CD4-positive, alpha-beta T cell treated with Interleukin-21 for 1 hour (primary cell): ENCODE data around the gene IGF2R.
"Not testable (repeated sequence)": the region's sequence is repeated elsewhere in the genome, so short reads cannot be mapped to it uniquely, and the experiment has no call there.

Experiments
- DNase-seq: peaks from one replicate; pipeline ENCODE4 v3.0.0-alpha.2; 2020

Gene IGF2R

GRCh38 chr6:160081398-160081797 is 112.5 kb downstream of the IGF2R start:
- no peak for DNase-seq

- DNase-seq = no peak
These were observed 113.7 kb downstream of the IGF2R start for GRCh38 chr6:160082627-160083026.

GRCh38 chr6:160084198-160084776 is 115.4 kb downstream of the IGF2R start:
- DNase-seq = no peak

- DNase-seq = no peak
These were observed 116.3 kb downstream of the IGF2R start for GRCh38 chr6:160085226-160085625.

GRCh38 chr6:160085713-160086505 is 117.0 kb downstream of the IGF2R start:
- DNase-seq = no peak

GRCh38 chr6:160086754-160087153 is 117.9 kb downstream of the IGF2R start:
- DNase-seq = no peak

- no peak for DNase-seq
These were observed 119.3 kb downstream of the IGF2R start for GRCh38 chr6:160088069-160088783.

- DNase-seq = no peak
These were observed 120.1 kb downstream of the IGF2R start for GRCh38 chr6:160088784-160089533.

GRCh38 chr6:160089534-160089897 is 120.6 kb downstream of the IGF2R start:
- no peak for DNase-seq

GRCh38 chr6:160090442-160091239 is 121.8 kb downstream of the IGF2R start:
- not testable (repeated sequence) for DNase-seq

GRCh38 chr6:160092176-160092575 is 123.3 kb downstream of the IGF2R start:
- DNase-seq = not testable (repeated sequence)

GRCh38 chr6:160092602-160093001 is 123.7 kb downstream of the IGF2R start:
- DNase-seq = no peak

- no peak for DNase-seq
These were observed 124.2 kb downstream of the IGF2R start for GRCh38 chr6:160093061-160093460.

GRCh38 chr6:160093946-160094345 is 125.1 kb downstream of the IGF2R start:
- no peak for DNase-seq

- no peak for DNase-seq
These were observed 126.4 kb downstream of the IGF2R start for GRCh38 chr6:160095146-160095845.

GRCh38 chr6:160101277-160102205 is 132.7 kb downstream of the IGF2R start:
- no peak for DNase-seq

GRCh38 chr6:160102399-160102798 is 133.5 kb downstream of the IGF2R start:
- DNase-seq = no peak

GRCh38 chr6:160102956-160103824 is 134.3 kb downstream of the IGF2R start:
- peak; percentile 27 for DNase-seq

GRCh38 chr6:160103825-160104100 is 134.9 kb downstream of the IGF2R start:
- DNase-seq = no peak
